K562 (cell line): Measurements from ENCODE around the gene UROS. TPM values are rescaled to one million over a fixed set of nuclear protein-coding genes. Genes with fewer than 3 reads are reported as not detected.

Experiments used
- ATF7 ChIP-seq: fragments of 450-650 bp; IDR thresholded peaks from 2 replicates; pipeline ENCODE4 v1.7.1; 2014; ENCODE audit warnings: mild to moderate bottlenecking, moderate library complexity
- BCLAF1 ChIP-seq, 2 experiments: fragments of 450-650 bp in 1 of 2; IDR thresholded peaks; 2 replicates each; pipeline ENCODE4 v1.6.1; 2011 to 2017; ENCODE audit warnings: low read depth in 2 of 2, antibody characterized with exemption in 1 of 2, borderline replicate concordance in 1 of 2, low read length in 1 of 2, mild to moderate bottlenecking in 1 of 2, mixed read lengths in 1 of 2; ENCODE audit not compliant: control insufficient read depth in 1 of 2
- CREB1 ChIP-seq, 2 experiments: sonication (generic) in 1 of 2; formaldehyde crosslinking in 1 of 2; IDR thresholded peaks; 2 replicates each; pipeline versions ENCODE4 v1.6.1 to v1.8.0; 2012 to 2022; ENCODE audit warnings: inconsistent platforms in 1 of 2, mild to moderate bottlenecking in 1 of 2, missing genetic modification reagents in 1 of 2, moderate library complexity in 1 of 2
- CREB3L1 ChIP-seq: fragments of 450-650 bp; IDR thresholded peaks from 2 replicates; pipeline ENCODE4 v1.6.1; 2014; ENCODE audit warnings: low read depth, mild to moderate bottlenecking, moderate library complexity, borderline replicate concordance
- DMBX1 ChIP-seq: fragments of 250-450 bp; sonication (Bioruptor Pico); IDR thresholded peaks from 2 replicates; pipeline ENCODE4 v1.8.0; 2022; ENCODE audit warnings: inconsistent platforms, mild to moderate bottlenecking, moderate library complexity, borderline replicate concordance
- GABPA ChIP-seq: fragments of 200-800 bp; sonication (Bioruptor generic); conservative IDR thresholded peaks from 2 replicates; pipeline ENCODE4 v1.6.1; 2016; ENCODE audit warnings: low read depth, missing genetic modification characterization, missing compliant biosample characterization
- HDAC2 ChIP-seq: fragments of 450-650 bp; IDR thresholded peaks from 2 replicates; pipeline ENCODE4 v1.6.1; 2016; ENCODE audit warnings: mild to moderate bottlenecking
- KLF16 ChIP-seq: IDR thresholded peaks from 2 replicates; pipeline ENCODE4 v1.6.1; 2016; ENCODE audit warnings: antibody characterized with exemption
- LEF1 ChIP-seq: fragments of 450-650 bp; IDR thresholded peaks from 2 replicates; pipeline ENCODE4 v1.6.1; 2016; ENCODE audit warnings: mild to moderate bottlenecking
- MTA2 ChIP-seq: fragments of 450-650 bp; IDR thresholded peaks from 2 replicates; pipeline ENCODE4 v1.6.1; 2016; ENCODE audit warnings: low read depth
- MYNN ChIP-seq, 2 experiments: sonication (generic); formaldehyde crosslinking in 1 of 2; IDR thresholded peaks; 2 replicates each; pipeline versions ENCODE4 v1.5.0 to v1.6.1; 2016 to 2020; ENCODE audit warnings: antibody characterized with exemption in 1 of 2, missing genetic modification reagents in 1 of 2
- NEUROD1 ChIP-seq: fragments of 150-350 bp; IDR thresholded peaks from 2 replicates; pipeline ENCODE4 v1.6.1; 2014; ENCODE audit warnings: borderline replicate concordance, low read length, low read depth; ENCODE audit not compliant: partially characterized antibody
- PHB2 ChIP-seq: fragments of 450-650 bp; IDR thresholded peaks from 2 replicates; pipeline ENCODE4 v1.6.1; 2017; ENCODE audit warnings: low read depth
- POLR3A ChIP-seq: IDR thresholded peaks from 2 replicates; pipeline ENCODE4 v1.6.1; 2011; ENCODE audit warnings: borderline replicate concordance, mild to moderate bottlenecking, moderate library complexity; ENCODE audit not compliant: insufficient read length, insufficient read depth; ENCODE audit errors: extremely low read depth
- PURB ChIP-seq: sonication (generic); formaldehyde crosslinking; IDR thresholded peaks from 2 replicates; pipeline ENCODE4 v1.9.0; 2021; ENCODE audit warnings: low read depth, mild to moderate bottlenecking, missing genetic modification reagents
- SIN3A ChIP-seq, 2 experiments: fragments of 150-350 bp in 1 of 2; IDR thresholded peaks; 2 replicates each; pipeline ENCODE4 v1.6.1; 2011 to 2016; ENCODE audit warnings: borderline replicate concordance in 2 of 2, low read depth in 2 of 2, low read length in 2 of 2, mild to moderate bottlenecking in 2 of 2, moderate library complexity in 2 of 2; ENCODE audit not compliant: control insufficient read depth in 1 of 2
- SIX5 ChIP-seq, 2 experiments: IDR thresholded peaks; 2 replicates each; pipeline ENCODE4 v1.6.1; 2011; ENCODE audit warnings: low read length in 2 of 2, borderline replicate concordance in 1 of 2, low read depth in 1 of 2, mild to moderate bottlenecking in 1 of 2, moderate library complexity in 1 of 2; ENCODE audit not compliant: insufficient read depth in 1 of 2
- SMARCE1 ChIP-seq: fragments of 450-650 bp; IDR thresholded peaks from 2 replicates; pipeline ENCODE4 v1.7.1; 2016; ENCODE audit warnings: mild to moderate bottlenecking
- TCF3 ChIP-seq: sonication (generic); formaldehyde crosslinking; IDR thresholded peaks from 2 replicates; pipeline ENCODE4 v1.4.0; 2020; ENCODE audit warnings: mild to moderate bottlenecking, missing genetic modification reagents
- TRIM24 ChIP-seq, 2 experiments: fragments of 450-650 bp; IDR thresholded peaks; 2 replicates each; pipeline ENCODE4 v1.6.1; 2016
- ZBED1 ChIP-seq: IDR thresholded peaks from 2 replicates; pipeline ENCODE4 v1.6.1; 2014
- ZNF512 ChIP-seq: IDR thresholded peaks from 2 replicates; pipeline ENCODE4 v1.6.1; 2016; ENCODE audit warnings: missing genetic modification characterization, missing compliant biosample characterization
- ZNF583 ChIP-seq: fragments of 250-450 bp; sonication (Bioruptor Pico); IDR thresholded peaks from 2 replicates; pipeline ENCODE4 v1.4.0; 2020
- polyA plus RNA-seq, 8 experiments: library from polyadenylated mRNA; depleted of rRNA in 4 of 8; stranded (reverse) in 5 of 8; unstranded in 3 of 8; fragments of >200 nt; fragmentation: Nextera tagmentation in 2 of 8; fragmentation: Illumina TruSeq in 1 of 8; extraction: Ambion mirVana in 2 of 8; extraction: Trizol in 1 of 8; gene quantifications; 2 replicates each; pipeline versions ENCODE4 v1.2.1 to v1.2.3, GENCODE V29; 2011 to 2014; ENCODE audit warnings: inconsistent platforms in 1 of 8, missing spikeins in 1 of 8
- total RNA-seq, 7 experiments: library from RNA; depleted of rRNA in 6 of 7; stranded (reverse); fragments of >200 nt in 6 of 7; fragmentation: Illumina TruSeq in 2 of 7; extraction: Trizol in 2 of 7; gene quantifications; 2 replicates each; pipeline versions ENCODE4 v1.2.1 to v1.2.3, GENCODE V29; 2011 to 2021; ENCODE audit warnings: low replicate concordance in 1 of 7

Gene UROS
- total and polyA plus RNA-seq, 9 of the 15 experiments (the other 6 are each of a cell fraction or from before 2014, with no cell fraction given), result 6.4 to 39.1 (median 32.3) TPM

GRCh38 chr10:125816548-125816947, 6.5 kb downstream of the UROS start (continued):
- TF ChIP-seq POLR3A, result no peak
- TF ChIP-seq TRIM24 (IDR thresholded peaks at IDR 0.05), result peak; percentile 86 to 91
- TF ChIP-seq ZNF583 (CRISPR knock-in tag), result no peak
- TF ChIP-seq PURB, result no peak
- TF ChIP-seq KLF16, result peak; percentile 95
- no peak for TF ChIP-seq SIN3A (IDR thresholded peaks at IDR 0.05; ENCODE audit: borderline replicate concordance in 2 of 2, control insufficient read depth in 1 of 2, low read depth in 2 of 2, low read length in 2 of 2)
- peak; percentile 90 for TF ChIP-seq MTA2
- TF ChIP-seq CREB3L1, result peak; percentile 28; the same call in 1 of the 2 replicates
- TF ChIP-seq MYNN (IDR thresholded peaks at IDR 0.05), result peak; percentile 33; the same call in 1 of the 2 replicates
- no peak for TF ChIP-seq MYNN (CRISPR knock-in tag; IDR thresholded peaks at IDR 0.05)
- TF ChIP-seq NEUROD1, result peak; percentile 17
- TF ChIP-seq SMARCE1, result peak; percentile 94
- TF ChIP-seq CREB1 (IDR thresholded peaks at IDR 0.05), result peak; percentile 46; the same call in 1 of the 2 replicates
- TF ChIP-seq CREB1 (CRISPR knock-in tag; IDR thresholded peaks at IDR 0.05), result no peak
- no peak for TF ChIP-seq BCLAF1 (IDR thresholded peaks at IDR 0.05; ENCODE audit: borderline replicate concordance in 1 of 2, control insufficient read depth in 1 of 2, low read depth in 2 of 2, low read length in 1 of 2)
- peak; percentile 78; the same call in 1 of the 2 replicates for TF ChIP-seq HDAC2
- no peak for TF ChIP-seq ZNF512 (tag)
- peak; percentile 88 for TF ChIP-seq LEF1
- no peak for TF ChIP-seq ZBED1
- peak; percentile 86 for TF ChIP-seq PHB2
- TF ChIP-seq ATF7, result 0 out of 2 replicates have a peak, but pooled peaks have one; percentile 18
- TF ChIP-seq SIX5 (IDR thresholded peaks at IDR 0.05; ENCODE audit: borderline replicate concordance in 1 of 2, insufficient read depth in 1 of 2, low read depth in 1 of 2, low read length in 2 of 2), result no peak
- 0 out of 2 replicates have a peak, but pooled peaks have one; percentile 30 for TF ChIP-seq DMBX1 (CRISPR knock-in tag)
- peak; percentile 95 for TF ChIP-seq TCF3 (CRISPR knock-in tag)
- TF ChIP-seq GABPA (tag), result peak; percentile 29; the same call in 1 of the 2 replicates
